NCI-H128 (cell line): ENCODE results near the gene ATF3.

ENCODE experiments used
- DNase-seq: peaks from one replicate; lab custom pipeline; 2025; ENCODE audit not compliant: unreplicated experiment; lab: John Stamatoyannopoulos, UW

Gene ATF3

GRCh38 chr1:212608392-212608958 lies at the start of gene ATF3:
TSS of gene ATF3 (plus strand) at chr1:212608761. CDS start at chr1:212615022, 6,261 bp downstream.
- DNase-seq: peak; percentile 98

- DNase-seq: no peak
Observed at GRCh38 chr1:212559929-212560328, 48.6 kb upstream of the ATF3 start.

- no peak for DNase-seq
Observed at GRCh38 chr1:212560933-212561460, 47.6 kb upstream of the ATF3 start.

- no peak for DNase-seq
Observed at GRCh38 chr1:212561501-212561931, 47.0 kb upstream of the ATF3 start.

- no peak for DNase-seq
Observed at GRCh38 chr1:212562771-212563170, 45.8 kb upstream of the ATF3 start.

- no peak for DNase-seq
Observed at GRCh38 chr1:212565079-212565478, 43.5 kb upstream of the ATF3 start.

GRCh38 chr1:212565571-212566305 lies 42.8 kb upstream of the ATF3 start:
- no peak for DNase-seq

- no peak for DNase-seq
Observed at GRCh38 chr1:212566522-212567479, 41.8 kb upstream of the ATF3 start.

- DNase-seq: no peak
Observed at GRCh38 chr1:212567638-212568037, 40.9 kb upstream of the ATF3 start.

- no peak for DNase-seq
Observed at GRCh38 chr1:212568978-212569537, 39.5 kb upstream of the ATF3 start.

GRCh38 chr1:212574732-212575131 lies 33.8 kb upstream of the ATF3 start:
- DNase-seq: no peak

- no peak for DNase-seq
Observed at GRCh38 chr1:212575333-212575732, 33.2 kb upstream of the ATF3 start.

- no peak for DNase-seq
Observed at GRCh38 chr1:212578041-212578440, 30.5 kb upstream of the ATF3 start.

- DNase-seq: no peak
Observed at GRCh38 chr1:212581034-212581433, 27.5 kb upstream of the ATF3 start.

GRCh38 chr1:212582291-212582690 lies 26.3 kb upstream of the ATF3 start:
- DNase-seq: no peak

- no peak for DNase-seq
Observed at GRCh38 chr1:212582808-212583615, 25.5 kb upstream of the ATF3 start.

- no peak for DNase-seq
Observed at GRCh38 chr1:212583643-212584042, 24.9 kb upstream of the ATF3 start.

GRCh38 chr1:212584092-212584886 lies 24.3 kb upstream of the ATF3 start:
- no peak for DNase-seq

GRCh38 chr1:212585210-212585609 lies 23.4 kb upstream of the ATF3 start:
- no peak for DNase-seq
